Lower leg skin (tissue), 4 donors: Measurements from ENCODE around the gene AKR7A3. TPM values are rescaled to one million over a fixed set of nuclear protein-coding genes. Genes with fewer than 3 reads are reported as not detected.

Experiments used
- DNase-seq, 2 donors: peaks; one replicate each; pipeline ENCODE4 v3.0.0-alpha.2; 2019; ENCODE audit warnings: low spot score in 2 of 2
- H3K4me3 ChIP-seq: fragments of 200-600 bp; sonication (generic); 2 replicates; pipeline ENCODE4 v1.5.1; 2017; ENCODE audit warnings: mild to moderate bottlenecking, low read depth; ENCODE audit not compliant: poor library complexity, severe bottlenecking
- CTCF ChIP-seq, 3 donors: fragments of 450-650 bp; IDR thresholded peaks; one replicate each; pipeline ENCODE4 v1.5.1; 2016; ENCODE audit warnings: antibody characterized with exemption in 3 of 3, mild to moderate bottlenecking in 3 of 3, moderate library complexity in 2 of 3
- POLR2A ChIP-seq, 2 donors: fragments of 450-650 bp; IDR thresholded peaks; one replicate each; pipeline ENCODE4 v1.6.1; 2016 to 2017; ENCODE audit warnings: antibody characterized with exemption in 2 of 2, mild to moderate bottlenecking in 1 of 2, moderate library complexity in 1 of 2
- WGBS, 2 donors: methylation state at CpG; one replicate each; pipeline ENCODE4 v1.1.5; 2018; 5-methylcytosine and 5-hydroxymethylcytosine counted together
- intact Hi-C: fragments of 100-400 bp; cut with DNase I; formaldehyde crosslinking; loops from one replicate; pipeline ENCODE4 v1.15.0; 2023; ENCODE audit warnings: low total_unique reads
- total RNA-seq, 4 donors: library from RNA; depleted of rRNA; stranded (reverse); fragments of >200 nt; gene quantifications; one replicate each; pipeline ENCODE4 v1.1.0, GENCODE V29; 2016

Gene AKR7A3
- total RNA-seq, 4 donors from 2014 or later: 0.84 to 2.4 (median 1.6) TPM

GRCh38 chr1:19315378-19316198 lies 27.0 kb upstream of the AKR7A3 start:
- DNase-seq: no peak
- WGBS, 2 donors: 80 to 87% methylated on average over 17 of the region's 17 CpGs
- TF ChIP-seq CTCF (IDR thresholded peaks at IDR 0.05) (no peak), POLR2A (IDR thresholded peaks at IDR 0.05) (no peak)
- no peak overlapping the region for H3K4me3 ChIP-seq
- intact Hi-C loops: no loop called here

- intact Hi-C loops: no loop called here
- DNase-seq: no peak
- WGBS, 2 donors: 75 to 81% methylated on average over 9 to 10 of the region's 10 CpGs
- no peak for TF ChIP-seq CTCF (IDR thresholded peaks at IDR 0.05)
- TF ChIP-seq POLR2A (IDR thresholded peaks at IDR 0.05): no peak
- H3K4me3 ChIP-seq: no peak overlapping the region
Measured at GRCh38 chr1:19313961-19314882, 25.7 kb upstream of the AKR7A3 start.

- DNase-seq: no peak
- intact Hi-C loops: no loop called here
- TF ChIP-seq POLR2A (IDR thresholded peaks at IDR 0.05): no peak
- no peak for TF ChIP-seq CTCF (IDR thresholded peaks at IDR 0.05)
- no peak overlapping the region for H3K4me3 ChIP-seq
- 66 to 77% methylated on average over 4 of the region's 4 CpGs for WGBS, 2 donors
Measured at GRCh38 chr1:19313636-19313959, 25.0 kb upstream of the AKR7A3 start.

GRCh38 chr1:19312782-19313635 lies 24.4 kb upstream of the AKR7A3 start:
- TF ChIP-seq POLR2A (IDR thresholded peaks at IDR 0.05) (no peak), CTCF (IDR thresholded peaks at IDR 0.05) (no peak)
- intact Hi-C loops: no loop called here
- peak overlapping the region; percentile 56 for H3K4me3 ChIP-seq
- no peak for DNase-seq
- 43% methylated on average over 20 of the region's 20 CpGs for WGBS, 2 donors

- intact Hi-C loops: no loop called here
- 1% methylated on average over 77 of the region's 105 CpGs; no CpG with 5 or more reads in 1 of the 2 donors for WGBS, 2 donors
- TF ChIP-seq POLR2A (IDR thresholded peaks at IDR 0.05) (no peak), CTCF (IDR thresholded peaks at IDR 0.05) (no peak)
- H3K4me3 ChIP-seq: peak within 1 kb of the TSS; percentile 73
- peak; percentile 77 to 98 for DNase-seq
Measured at GRCh38 chr1:19311931-19312781, 23.6 kb upstream of the AKR7A3 start, which contains the start of the genes AKR7A2 and SLC66A1. Gene AKR7A2, minus strand, starts transcription at chr1:19312144. Its CDS starts 20 bp downstream, at chr1:19312124. Gene SLC66A1, plus strand, starts transcription at chr1:19312326. Its CDS starts 5,352 bp downstream, at chr1:19317678.
